IMR-90 (cell line): ENCODE results near the gene TLNRD1. TPM values are rescaled to one million over a fixed set of nuclear protein-coding genes. Genes with fewer than 3 reads are reported as not detected.

Experiments used
- ATAC-seq: fragments of 200-7000 bp; cut with Tn5 transposase; 2 replicates; pipeline ENCODE4 v1.9.1; 2020; ENCODE audit warnings: low read depth, mild to moderate bottlenecking, moderate library complexity
- BruUV-seq: library from RNA; stranded (reverse); fragments of 400-500 nt; replicated peaks from 2 replicates; lab custom pipeline; 2021; lab: Mats Ljungman, UMichigan
- CTCF ChIA-PET: fragments of 300-600 bp; formaldehyde crosslinking; extraction: SDS; loops from one replicate; lab custom pipeline; 2021; ENCODE audit warnings: antibody characterized with exemption; lab: Yijun Ruan, JAX
- POLR2A ChIA-PET: fragments of 300-600 bp; sonication (Branson Sonifier 250); formaldehyde crosslinking; loops from one replicate; lab custom pipeline; 2022; ENCODE audit warnings: antibody characterized with exemption; ENCODE audit not compliant: unreplicated experiment; lab: Charles Lee
- DNase-seq: peaks from one replicate; pipeline ENCODE4 v3.0.0; 2013
- H2AFZ ChIP-seq: replicated peaks from 2 replicates; pipeline ENCODE3; 2013; ENCODE audit warnings: low read length, mild to moderate bottlenecking; ENCODE audit not compliant: poor library complexity
- H2AK5ac ChIP-seq: 2 replicates; pipeline ENCODE4 v1.6.1; 2013; ENCODE audit warnings: low read depth, low read length, inconsistent platforms
- H2AK9ac ChIP-seq: replicated peaks from 2 replicates; pipeline ENCODE3; 2013; ENCODE audit warnings: mild to moderate bottlenecking, low read depth, low read length, moderate library complexity; ENCODE audit not compliant: poor library complexity
- H2BK120ac ChIP-seq: 2 replicates; pipeline ENCODE4 v1.6.1; 2013; ENCODE audit warnings: low read depth, low read length, inconsistent platforms
- H2BK15ac ChIP-seq: 3 replicates; pipeline ENCODE4 v1.6.1; 2013; ENCODE audit warnings: low read depth, low read length, inconsistent platforms
- H2BK20ac ChIP-seq: 2 replicates; pipeline ENCODE4 v1.6.1; 2013; ENCODE audit warnings: low read depth, mild to moderate bottlenecking, inconsistent platforms, low read length, moderate library complexity
- H2BK5ac ChIP-seq: 2 replicates; pipeline ENCODE4 v1.6.1; 2013; ENCODE audit warnings: mild to moderate bottlenecking, low read depth, low read length, inconsistent platforms; ENCODE audit not compliant: poor library complexity, severe bottlenecking
- H3K14ac ChIP-seq: replicated peaks from 2 replicates; pipeline ENCODE4 v1.6.1; 2013; ENCODE audit warnings: low read depth, low read length, inconsistent platforms
- H3K18ac ChIP-seq: 2 replicates; pipeline ENCODE4 v1.6.1; 2013; ENCODE audit warnings: low read depth, low read length, control low read depth
- H3K23ac ChIP-seq: 2 replicates; pipeline ENCODE4 v1.6.1; 2013; ENCODE audit warnings: low read depth, low read length, inconsistent platforms
- H3K27ac ChIP-seq: 2 replicates; pipeline ENCODE4 v1.5.1; 2013; ENCODE audit warnings: mild to moderate bottlenecking, control low read depth, low read length; ENCODE audit not compliant: insufficient read depth
- H3K27me3 ChIP-seq: 2 replicates; pipeline ENCODE4 v1.6.1; 2013; ENCODE audit warnings: low read length; ENCODE audit not compliant: control insufficient read depth, insufficient read depth
- H3K36me3 ChIP-seq: 2 replicates; pipeline ENCODE4 v1.6.1; 2013; ENCODE audit warnings: low read length, mixed read lengths; ENCODE audit not compliant: control insufficient read depth, insufficient read depth
- H3K4ac ChIP-seq: 2 replicates; pipeline ENCODE4 v1.6.1; 2013; ENCODE audit warnings: low read depth, low read length, inconsistent platforms
- H3K4me1 ChIP-seq: 2 replicates; pipeline ENCODE4 v1.6.1; 2013; ENCODE audit warnings: low read length, mixed read lengths; ENCODE audit not compliant: control insufficient read depth, insufficient read depth
- H3K4me2 ChIP-seq: 2 replicates; pipeline ENCODE4 v1.6.1; 2013; ENCODE audit warnings: low read depth, mild to moderate bottlenecking, control low read depth, low read length, moderate library complexity
- H3K4me3 ChIP-seq: 2 replicates; pipeline ENCODE4 v1.5.1; 2013; ENCODE audit warnings: low read depth, mild to moderate bottlenecking, control low read depth, low read length, moderate library complexity; ENCODE audit not compliant: insufficient read depth
- H3K56ac ChIP-seq: 2 replicates; pipeline ENCODE4 v1.6.1; 2013; ENCODE audit warnings: low read length, inconsistent platforms; ENCODE audit not compliant: insufficient read depth; ENCODE audit errors: extremely low read depth
- H3K79me1 ChIP-seq, 2 experiments: 2 replicates each; pipeline ENCODE4 v1.6.1; 2013; ENCODE audit warnings: low read length in 2 of 2, inconsistent platforms in 1 of 2, low read depth in 1 of 2
- H3K9ac ChIP-seq: 2 replicates; pipeline ENCODE4 v1.6.1; 2013; ENCODE audit warnings: low read depth, low read length, control low read depth
- H3K9me1 ChIP-seq: 2 replicates; pipeline ENCODE4 v1.6.1; 2013; ENCODE audit warnings: low read length, inconsistent platforms; ENCODE audit not compliant: insufficient read depth
- H3K9me3 ChIP-seq: 2 replicates; pipeline ENCODE4 v1.6.1; 2013; ENCODE audit warnings: low read length; ENCODE audit not compliant: control insufficient read depth, insufficient read depth
- H4K20me1 ChIP-seq: 2 replicates; pipeline ENCODE4 v1.6.1; 2013; ENCODE audit warnings: low read length, inconsistent platforms; ENCODE audit not compliant: insufficient read depth
- H4K5ac ChIP-seq: 2 replicates; pipeline ENCODE4 v1.6.1; 2013; ENCODE audit warnings: mild to moderate bottlenecking, low read depth, low read length, control low read depth
- H4K8ac ChIP-seq, 2 experiments: 2 replicates each; pipeline ENCODE4 v1.6.1; 2013; ENCODE audit warnings: low read depth in 2 of 2, low read length in 2 of 2, control low read depth in 1 of 2, inconsistent platforms in 1 of 2
- H4K91ac ChIP-seq: 2 replicates; pipeline ENCODE4 v1.6.1; 2013; ENCODE audit warnings: low read depth, low read length, inconsistent platforms; ENCODE audit not compliant: insufficient read depth
- BHLHE40 ChIP-seq: fragments of 150-350 bp; IDR thresholded peaks from 2 replicates; pipeline ENCODE4 v1.6.1; 2016; ENCODE audit warnings: mild to moderate bottlenecking, low read depth, low read length
- CTCF ChIP-seq: conservative IDR thresholded peaks from 2 replicates; pipeline ENCODE4 v1.5.1; 2012; ENCODE audit warnings: mild to moderate bottlenecking, low read depth, low read length, improper control_type of control experiment
- MXI1 ChIP-seq: IDR thresholded peaks from 2 replicates; pipeline ENCODE4 v1.6.1; 2012; ENCODE audit warnings: low read depth, mild to moderate bottlenecking, low read length, moderate library complexity, borderline replicate concordance
- RFX5 ChIP-seq: IDR thresholded peaks from 2 replicates; pipeline ENCODE4 v1.8.0; 2012; ENCODE audit warnings: low read depth, mild to moderate bottlenecking, low read length, moderate library complexity
- USF2 ChIP-seq: fragments of 150-350 bp; IDR thresholded peaks from 2 replicates; pipeline ENCODE4 v1.6.1; 2017; ENCODE audit warnings: mild to moderate bottlenecking, antibody characterized with exemption, low read length, low read depth
- WGBS, 2 experiments: methylation state at CpG; one replicate each; pipeline versions ENCODE4 v1.1.5 to v1.1.7; 2013; ENCODE audit warnings: missing lambda C conversion rate in 2 of 2; ENCODE audit not compliant: insufficient read length in 1 of 2; ENCODE audit errors: extremely low coverage in 2 of 2; 5-methylcytosine and 5-hydroxymethylcytosine counted together
- dilution Hi-C: fragments of 300-500 bp; cut with HindIII; formaldehyde crosslinking; loops from one replicate; pipeline ENCODE4 v1.14.3; 2018; ENCODE audit warnings: low sequenced_read_pairs; ENCODE audit not compliant: unreplicated experiment
- in situ Hi-C: fragments of 300-500 bp; cut with MboI; formaldehyde crosslinking; loops from 3 replicates; pipeline ENCODE4 v1.14.3; 2019; ENCODE audit warnings: low sequenced_read_pairs, inconsistent platforms, mixed read lengths
- intact Hi-C: fragments of 100-400 bp; cut with micrococcal nuclease; formaldehyde crosslinking; loops from 2 replicates; pipeline ENCODE4 v1.10.0; 2022
- polyA plus RNA-seq, 3 experiments: library from polyadenylated mRNA; depleted of rRNA; stranded (reverse); fragments of >200 nt; gene quantifications; 2 replicates each; pipeline ENCODE4 v1.2.3, GENCODE V29; 2012; ENCODE audit warnings: low replicate concordance in 1 of 3
- total RNA-seq: library from RNA; depleted of rRNA; stranded (reverse); fragments of >200 nt; gene quantifications from 2 replicates; pipeline ENCODE4 v1.2.3, GENCODE V29; 2012

Gene TLNRD1
- total and polyA plus RNA-seq, 2 of the 4 experiments (the other 2 are of a cell fraction) = 2.2 to 6.8 TPM

- no TSS peak for BruUV-seq
- CTCF ChIA-PET = interaction anchor here (1.0 to 1.2 kb wide), 2 partner anchors 10 to 12 kb away, joined by 3 read pairs; no protein-coding TSS in a partner anchor
Observed at GRCh38 chr15:80957556-80957955, 43.2 kb upstream of the TLNRD1 start.

More at GRCh38 chr15:80957556-80957955, 43.2 kb upstream of the TLNRD1 start:
- Histone ChIP-seq H4K91ac (no peak overlapping the region), H3K9me1 (peaks cover 18% of the 10 kb centered on the region), H2AK9ac (no peak overlapping the region), H3K23ac (0 out of 2 replicates have a peak overlapping the region, but pooled peaks have one; percentile 45), H3K9me3 (no peaks in the 10 kb centered on the region), H3K27ac (no peak overlapping the region), H3K56ac (no peak overlapping the region), H3K4me2 (no peak overlapping the region), H3K18ac (no peak overlapping the region), H4K20me1 (peaks cover 31% of the 10 kb centered on the region), H3K4me1 (peaks cover 5% of the 10 kb centered on the region), H4K5ac (no peak overlapping the region), H3K27me3 (no peaks in the 10 kb centered on the region), H3K36me3 (peaks cover 4% of the 10 kb centered on the region; the same call in 1 of the 2 replicates), H2AFZ (no peak overlapping the region), H2BK15ac (peak overlapping the region; percentile 8; the same call in 1 of the 3 replicates), H2AK5ac (peak overlapping the region; percentile 44; the same call in 1 of the 2 replicates), H4K8ac (no peak overlapping the region), H2BK20ac (peak overlapping the region; percentile 63; the same call in 1 of the 2 replicates), H3K14ac (peak overlapping the region; percentile 13), H2BK5ac (no peak overlapping the region), H2BK120ac (no peak overlapping the region), H3K9ac (no peak overlapping the region), H3K4ac (0 out of 2 replicates have a peak overlapping the region, but pooled peaks have one; percentile 25), H3K79me1 (peaks cover 0 to 9% of the 10 kb centered on the region in 2 experiments; a peak in 1 of 4 replicates), H3K4me3 (no peak overlapping the region)
- dilution Hi-C loops (no loop called here), intact Hi-C loops (no loop called here), in situ Hi-C loops (no loop called here)
- TF ChIP-seq RFX5 (no peak), BHLHE40 (no peak), USF2 (no peak), CTCF (no peak), MXI1 (no peak)
- POLR2A ChIA-PET = interaction anchor here (0.6 kb wide), 1 partner anchor 309 kb away, joined by 3 read pairs; no protein-coding TSS in a partner anchor
- 100% methylated on average over 1 of the region's 2 CpGs; no CpG with 5 or more reads in 1 of the 2 experiments for WGBS, 2 experiments
- ATAC-seq (no peak), DNase-seq (peak; percentile 22)
